ENCODE results near the gene ACAP2.

GRCh38 chr3:195286115-195286872, 156.5 kb downstream of the ACAP2 start:
- no peak for TF ChIP-seq CTCF (IDR thresholded peaks at IDR 0.05; ENCODE audit: insufficient read depth, low read length)
- no peak for TF ChIP-seq POLR2AphosphoS5 (IDR thresholded peaks at IDR 0.05; ENCODE audit: low read depth)
- no peak for TF ChIP-seq GABPA (IDR thresholded peaks at IDR 0.05; ENCODE audit: low read depth)
- TF ChIP-seq SPI1 (IDR thresholded peaks at IDR 0.05; ENCODE audit: borderline replicate concordance, low read depth) = no peak
